Neural cell (in vitro differentiated cells): ENCODE results near the gene CLK4. TPM values are rescaled to one million over a fixed set of nuclear protein-coding genes. Genes with fewer than 3 reads are reported as not detected.

Experiments
- H2AFZ ChIP-seq: fragments of 200-600, 300-800 bp; sonication (generic), shearing (Covaris generic); 2 replicates; pipeline ENCODE4 v1.6.0; 2014; ENCODE audit warnings: low read depth, mild to moderate bottlenecking, antibody characterized with exemption, low read length, moderate library complexity
- H3F3A ChIP-seq: fragments of 200-600 bp; shearing (Covaris generic); 2 replicates; pipeline ENCODE4 v1.6.1; 2016; ENCODE audit warnings: mild to moderate bottlenecking, moderate library complexity, mixed read lengths, antibody characterized with exemption, low read length; ENCODE audit not compliant: insufficient read depth, poor library complexity, severe bottlenecking
- H3K27ac ChIP-seq: fragments of 200-600, 300-800 bp; sonication (generic), shearing (Covaris generic); 2 replicates; pipeline ENCODE4 v1.5.1; 2014; ENCODE audit warnings: mild to moderate bottlenecking, low read length, moderate library complexity
- H3K27me3 ChIP-seq: fragments of 300-800, 200-600 bp; sonication (generic), shearing (Covaris generic); 2 replicates; pipeline ENCODE4 v1.6.0; 2014; ENCODE audit warnings: mild to moderate bottlenecking, low read depth, low read length, moderate library complexity; ENCODE audit not compliant: insufficient read depth
- H3K36me3 ChIP-seq: fragments of 300-800, 200-600 bp; sonication (generic), shearing (Covaris generic); 2 replicates; pipeline ENCODE4 v1.5.1; 2014; ENCODE audit warnings: mild to moderate bottlenecking, antibody characterized with exemption, low read length, moderate library complexity; ENCODE audit not compliant: insufficient read depth
- H3K4me2 ChIP-seq: fragments of 300-800, 200-600 bp; sonication (generic), shearing (Covaris generic); 2 replicates; pipeline ENCODE4 v1.6.0; 2014; ENCODE audit warnings: mild to moderate bottlenecking, low read length
- H3K4me3 ChIP-seq: fragments of 300-800, 200-600 bp; sonication (generic), shearing (Covaris generic); 2 replicates; pipeline ENCODE4 v1.5.1; 2014; ENCODE audit warnings: mild to moderate bottlenecking, low read length, moderate library complexity
- H3K79me2 ChIP-seq: fragments of 200-600 bp; shearing (Covaris generic); replicated peaks from 2 replicates; pipeline ENCODE4 v1.6.0; 2014; ENCODE audit warnings: mild to moderate bottlenecking, low read length, moderate library complexity; ENCODE audit not compliant: insufficient read depth
- H3K9ac ChIP-seq: fragments of 300-800, 200-600 bp; sonication (generic), shearing (Covaris generic); 2 replicates; pipeline ENCODE4 v1.6.1; 2016; ENCODE audit warnings: mild to moderate bottlenecking, low read length, mixed read lengths
- H3K9me2 ChIP-seq: fragments of 200-600 bp; shearing (Covaris generic); 2 replicates; pipeline ENCODE4 v1.6.1; 2016; ENCODE audit warnings: mild to moderate bottlenecking, low read length, mixed read lengths; ENCODE audit not compliant: insufficient read depth
- H3K9me3 ChIP-seq: fragments of 200-600, 300-800 bp; sonication (generic), shearing (Covaris generic); 2 replicates; pipeline ENCODE4 v1.6.1; 2016; ENCODE audit warnings: mild to moderate bottlenecking, mixed run types, low read length, moderate library complexity, mixed read lengths
- H4K20me1 ChIP-seq: fragments of 200-600 bp; shearing (Covaris generic); 2 replicates; pipeline ENCODE4 v1.6.1; 2016; ENCODE audit warnings: mild to moderate bottlenecking, mixed run types; ENCODE audit not compliant: insufficient read depth
- EP300 ChIP-seq: fragments of 450-650 bp; conservative IDR thresholded peaks from 2 replicates; pipeline ENCODE4 v1.6.1; 2014; ENCODE audit warnings: antibody characterized with exemption, mild to moderate bottlenecking, moderate library complexity; ENCODE audit not compliant: poor library complexity, severe bottlenecking
- EZH2 ChIP-seq: fragments of 200-600, 300-800 bp; shearing (Covaris generic), sonication (generic); IDR thresholded peaks from 2 replicates; pipeline ENCODE4 v1.6.1; 2014; ENCODE audit warnings: antibody characterized with exemption, low read length, borderline replicate concordance, mild to moderate bottlenecking; ENCODE audit not compliant: insufficient read depth, poor library complexity, severe bottlenecking
- MXI1 ChIP-seq: fragments of 450-650 bp; conservative IDR thresholded peaks from 2 replicates; pipeline ENCODE4 v1.6.1; 2014; ENCODE audit warnings: antibody characterized with exemption, mild to moderate bottlenecking; ENCODE audit not compliant: poor library complexity, severe bottlenecking
- POLR2AphosphoS5 ChIP-seq: IDR thresholded peaks from 2 replicates; pipeline ENCODE4 v1.6.1; 2012
- RAD21 ChIP-seq: fragments of 450-650 bp; conservative IDR thresholded peaks from 2 replicates; pipeline ENCODE4 v1.6.1; 2014; ENCODE audit warnings: antibody characterized with exemption, mild to moderate bottlenecking, moderate library complexity
- SMC3 ChIP-seq: fragments of 450-650 bp; conservative IDR thresholded peaks from 2 replicates; pipeline ENCODE4 v1.6.1; 2014; ENCODE audit warnings: antibody characterized with exemption, mild to moderate bottlenecking, moderate library complexity; ENCODE audit not compliant: poor library complexity
- TAF1 ChIP-seq: IDR thresholded peaks from 2 replicates; pipeline ENCODE4 v1.6.1; 2012; ENCODE audit warnings: low read depth
- polyA plus RNA-seq: library from polyadenylated mRNA; depleted of rRNA; stranded (reverse); fragments of >200 nt; gene quantifications from 2 replicates; pipeline ENCODE4 v1.2.3, GENCODE V29; 2014
- TF ChIP-seq, protein P1 (sequence below): fragments of 450-650 bp; IDR thresholded peaks from 2 replicates; pipeline ENCODE4 v1.5.1; 2014; ENCODE audit warnings: antibody characterized with exemption, mild to moderate bottlenecking, moderate library complexity; ENCODE audit not compliant: poor library complexity, severe bottlenecking
- TF ChIP-seq, protein P2 (sequence below): IDR thresholded peaks from 2 replicates; pipeline ENCODE4 v1.6.1; 2012; ENCODE audit warnings: borderline replicate concordance

The CLK4 gene
- polyA plus RNA-seq, 1 donor from 2014 or later = 115 TPM

DNA sequence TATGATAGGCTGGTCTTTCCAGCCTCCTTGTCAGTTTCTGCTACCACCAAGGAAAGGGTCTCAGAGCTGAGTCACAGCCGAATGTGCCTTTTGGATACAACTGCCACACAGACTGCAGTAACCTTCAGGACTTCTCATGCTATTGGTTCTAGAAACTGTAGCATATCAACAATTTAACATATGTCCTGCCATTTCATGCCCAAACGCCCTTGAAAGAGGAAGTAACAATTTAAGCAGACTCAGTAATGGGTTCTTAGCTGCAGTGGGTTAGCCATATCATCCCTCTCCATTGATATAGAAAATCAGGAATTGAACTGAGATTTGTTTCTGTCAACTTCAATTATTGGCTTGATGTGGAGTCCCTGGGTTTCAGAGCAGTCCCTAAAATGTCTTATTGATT is 4.1 kb upstream of the CLK4 start:
- Histone ChIP-seq H3K9me2 (no peaks in the 10 kb centered on the region), H3K27ac (no peak overlapping the region), H2AFZ (no peak overlapping the region), H3F3A (peaks cover under 1% of the 10 kb centered on the region), H3K27me3 (no peaks in the 10 kb centered on the region), H4K20me1 (no peaks in the 10 kb centered on the region), H3K79me2 (no peaks in the 10 kb centered on the region), H3K36me3 (no peaks in the 10 kb centered on the region), H3K4me2 (no peak overlapping the region), H3K9ac (no peak overlapping the region), H3K9me3 (no peaks in the 10 kb centered on the region), H3K4me3 (no peak overlapping the region)
- TF ChIP-seq POLR2AphosphoS5 (no peak), RAD21 (no peak), EZH2 (no peak), MXI1 (no peak), SMC3 (no peak), TAF1 (no peak), EP300 (no peak)
- TF ChIP-seq, protein P1, sequence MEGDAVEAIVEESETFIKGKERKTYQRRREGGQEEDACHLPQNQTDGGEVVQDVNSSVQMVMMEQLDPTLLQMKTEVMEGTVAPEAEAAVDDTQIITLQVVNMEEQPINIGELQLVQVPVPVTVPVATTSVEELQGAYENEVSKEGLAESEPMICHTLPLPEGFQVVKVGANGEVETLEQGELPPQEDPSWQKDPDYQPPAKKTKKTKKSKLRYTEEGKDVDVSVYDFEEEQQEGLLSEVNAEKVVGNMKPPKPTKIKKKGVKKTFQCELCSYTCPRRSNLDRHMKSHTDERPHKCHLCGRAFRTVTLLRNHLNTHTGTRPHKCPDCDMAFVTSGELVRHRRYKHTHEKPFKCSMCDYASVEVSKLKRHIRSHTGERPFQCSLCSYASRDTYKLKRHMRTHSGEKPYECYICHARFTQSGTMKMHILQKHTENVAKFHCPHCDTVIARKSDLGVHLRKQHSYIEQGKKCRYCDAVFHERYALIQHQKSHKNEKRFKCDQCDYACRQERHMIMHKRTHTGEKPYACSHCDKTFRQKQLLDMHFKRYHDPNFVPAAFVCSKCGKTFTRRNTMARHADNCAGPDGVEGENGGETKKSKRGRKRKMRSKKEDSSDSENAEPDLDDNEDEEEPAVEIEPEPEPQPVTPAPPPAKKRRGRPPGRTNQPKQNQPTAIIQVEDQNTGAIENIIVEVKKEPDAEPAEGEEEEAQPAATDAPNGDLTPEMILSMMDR = no peak
- TF ChIP-seq, protein P2, sequence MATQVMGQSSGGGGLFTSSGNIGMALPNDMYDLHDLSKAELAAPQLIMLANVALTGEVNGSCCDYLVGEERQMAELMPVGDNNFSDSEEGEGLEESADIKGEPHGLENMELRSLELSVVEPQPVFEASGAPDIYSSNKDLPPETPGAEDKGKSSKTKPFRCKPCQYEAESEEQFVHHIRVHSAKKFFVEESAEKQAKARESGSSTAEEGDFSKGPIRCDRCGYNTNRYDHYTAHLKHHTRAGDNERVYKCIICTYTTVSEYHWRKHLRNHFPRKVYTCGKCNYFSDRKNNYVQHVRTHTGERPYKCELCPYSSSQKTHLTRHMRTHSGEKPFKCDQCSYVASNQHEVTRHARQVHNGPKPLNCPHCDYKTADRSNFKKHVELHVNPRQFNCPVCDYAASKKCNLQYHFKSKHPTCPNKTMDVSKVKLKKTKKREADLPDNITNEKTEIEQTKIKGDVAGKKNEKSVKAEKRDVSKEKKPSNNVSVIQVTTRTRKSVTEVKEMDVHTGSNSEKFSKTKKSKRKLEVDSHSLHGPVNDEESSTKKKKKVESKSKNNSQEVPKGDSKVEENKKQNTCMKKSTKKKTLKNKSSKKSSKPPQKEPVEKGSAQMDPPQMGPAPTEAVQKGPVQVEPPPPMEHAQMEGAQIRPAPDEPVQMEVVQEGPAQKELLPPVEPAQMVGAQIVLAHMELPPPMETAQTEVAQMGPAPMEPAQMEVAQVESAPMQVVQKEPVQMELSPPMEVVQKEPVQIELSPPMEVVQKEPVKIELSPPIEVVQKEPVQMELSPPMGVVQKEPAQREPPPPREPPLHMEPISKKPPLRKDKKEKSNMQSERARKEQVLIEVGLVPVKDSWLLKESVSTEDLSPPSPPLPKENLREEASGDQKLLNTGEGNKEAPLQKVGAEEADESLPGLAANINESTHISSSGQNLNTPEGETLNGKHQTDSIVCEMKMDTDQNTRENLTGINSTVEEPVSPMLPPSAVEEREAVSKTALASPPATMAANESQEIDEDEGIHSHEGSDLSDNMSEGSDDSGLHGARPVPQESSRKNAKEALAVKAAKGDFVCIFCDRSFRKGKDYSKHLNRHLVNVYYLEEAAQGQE = no peak

DNA sequence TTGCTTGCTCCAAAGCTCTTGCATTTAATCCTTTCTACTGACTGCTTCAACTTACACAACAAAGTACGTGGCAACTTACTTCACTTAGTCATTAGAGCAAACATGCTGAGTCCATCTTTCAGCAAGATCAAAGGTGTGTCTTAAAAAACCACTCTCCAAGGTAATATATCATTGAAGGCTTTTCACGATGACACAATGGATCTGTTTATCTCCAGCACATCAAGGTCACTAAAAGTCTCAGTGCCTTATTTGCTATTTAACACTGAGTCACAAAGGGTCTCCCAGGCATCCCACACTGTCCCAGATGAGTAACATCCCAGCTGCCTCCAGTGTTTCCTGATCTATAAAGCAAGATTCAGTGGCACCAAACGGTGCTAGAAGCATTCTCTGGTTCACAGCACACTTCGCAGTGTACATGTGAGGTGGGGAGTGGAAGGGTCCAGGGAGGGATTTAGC is 3.7 kb upstream of the CLK4 start:
- H3K36me3 ChIP-seq = no peaks in the 10 kb centered on the region
- peaks cover 5% of the 10 kb centered on the region for H3F3A ChIP-seq
- H3K9me3 ChIP-seq = no peaks in the 10 kb centered on the region
- TF ChIP-seq EP300 (no peak), RAD21 (no peak), SMC3 (no peak), POLR2AphosphoS5 (no peak), MXI1 (no peak), EZH2 (no peak), TAF1 (no peak)
- TF ChIP-seq, protein P1 = no peak
- TF ChIP-seq, protein P2 = no peak
- peaks cover 4% of the 10 kb centered on the region for H3K79me2 ChIP-seq
- H3K27ac ChIP-seq = no peak overlapping the region
- no peaks in the 10 kb centered on the region for H3K27me3 ChIP-seq
- no peak overlapping the region for H2AFZ ChIP-seq
- H3K9ac ChIP-seq = no peak overlapping the region
- no peaks in the 10 kb centered on the region for H3K9me2 ChIP-seq
- H4K20me1 ChIP-seq = no peaks in the 10 kb centered on the region
- no peak overlapping the region for H3K4me3 ChIP-seq
- H3K4me2 ChIP-seq = no peak overlapping the region
